ENCODE results near the gene RPE. TPM values are rescaled to one million over a fixed set of nuclear protein-coding genes. Genes with fewer than 3 reads are reported as not detected.

The RPE gene
- total and polyA plus RNA-seq, 4 donors, result 12.3 to 50.1 (median 19.2) TPM

GRCh38 chr2:209993968-209994367 lies 8.5 kb upstream of the RPE start:
- 92% methylated on average over 9 of the region's 9 CpGs for WGBS

More at GRCh38 chr2:209993968-209994367, 8.5 kb upstream of the RPE start:
- Histone ChIP-seq H3K9me3 (ENCODE audit: control insufficient read depth in 4 of 4, low read length in 3 of 4) (no peaks in the 10 kb centered on the region), H3K27ac (ENCODE audit: low read depth in 1 of 2, low read length in 2 of 2) (no peak overlapping the region), H3K36me3 (ENCODE audit: control insufficient read depth in 4 of 4, insufficient read depth in 3 of 4, low read depth in 1 of 4, low read length in 3 of 4) (no peaks in the 10 kb centered on the region), H3K27me3 (ENCODE audit: control insufficient read depth in 4 of 4, insufficient read depth in 4 of 4, low read length in 3 of 4) (no peaks in the 10 kb centered on the region), H3K9ac (ENCODE audit: low read depth in 1 of 2, low read length in 2 of 2) (no peak overlapping the region), H3K4me1 (ENCODE audit: control insufficient read depth in 4 of 4, insufficient read depth in 4 of 4, low read length in 3 of 4) (no peaks in the 10 kb centered on the region), H3K4me3 (ENCODE audit: low read depth in 1 of 3, low read length in 3 of 3) (no peak overlapping the region)
- no peak for TF ChIP-seq SP1 (IDR thresholded peaks at IDR 0.05)
- no peak for TF ChIP-seq FOXA2 (IDR thresholded peaks at IDR 0.05)
- TF ChIP-seq HNF4G (IDR thresholded peaks at IDR 0.05), result no peak
- no peak for TF ChIP-seq RXRA (IDR thresholded peaks at IDR 0.05)
- no peak for TF ChIP-seq JUND (IDR thresholded peaks at IDR 0.05)
- no peak for TF ChIP-seq HNF4A (conservative IDR thresholded peaks at IDR 0.05)
- TF ChIP-seq EGR1 (IDR thresholded peaks at IDR 0.05; ENCODE audit: low read depth in 2 of 2), result no peak
- no peak for TF ChIP-seq MAX (IDR thresholded peaks at IDR 0.05)
- no peak for TF ChIP-seq GABPA (IDR thresholded peaks at IDR 0.05 in 1 of 2, conservative IDR thresholded peaks at IDR 0.05 in 1 of 2)
- TF ChIP-seq RAD21 (IDR thresholded peaks at IDR 0.05), result no peak
- TF ChIP-seq FOXA1 (IDR thresholded peaks at IDR 0.05), result no peak
- no peak for TF ChIP-seq TAF1 (conservative IDR thresholded peaks at IDR 0.05)
- TF ChIP-seq ATF3 (IDR thresholded peaks at IDR 0.05), result no peak
- TF ChIP-seq ZBTB33 (IDR thresholded peaks at IDR 0.05), result no peak
- TF ChIP-seq CTCF (IDR thresholded peaks at IDR 0.05; ENCODE audit: low read depth, low read length, missing input control), result no peak
- TF ChIP-seq REST (IDR thresholded peaks at IDR 0.05), result no peak
- TF ChIP-seq NR2F2 (IDR thresholded peaks at IDR 0.05), result no peak
- TF ChIP-seq YY1 (IDR thresholded peaks at IDR 0.05), result no peak
- DNase-seq (ENCODE audit: low spot score), result no peak

All from liver (tissue), 9 donors.